Measurements from ENCODE around the gene AP3S2. TPM values are rescaled to one million over a fixed set of nuclear protein-coding genes. Genes with fewer than 3 reads are reported as not detected.

The AP3S2 gene
- total and polyA plus RNA-seq, 2 of the 4 experiments (the other 2 are of a cell fraction), result 12.6 to 34.1 TPM

DNA sequence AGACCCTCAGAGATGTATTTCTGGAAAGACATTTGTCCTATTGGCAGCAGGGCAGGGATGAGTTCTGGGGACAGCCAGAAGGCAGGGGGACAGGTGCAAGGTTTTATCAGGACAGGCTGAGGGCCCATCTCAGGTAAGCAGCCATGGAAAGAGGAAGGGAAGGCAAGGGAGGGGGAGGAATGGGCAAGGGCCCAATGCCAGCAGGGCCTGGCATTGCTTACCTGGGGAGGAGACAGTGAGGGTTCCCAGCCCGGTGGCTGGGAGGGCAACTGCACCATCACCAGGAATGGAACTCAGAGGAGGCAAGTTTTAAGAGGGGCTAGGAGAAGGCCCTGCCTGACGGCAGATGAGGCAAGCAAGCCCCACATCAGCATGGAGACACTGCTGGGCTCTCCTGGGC is 15.8 kb upstream of the AP3S2 start:
- Histone ChIP-seq H2AK5ac (ENCODE audit: low read depth, low read length) (no peak overlapping the region), H3K56ac (ENCODE audit: extremely low read depth, insufficient read depth, low read length) (no peak overlapping the region), H3K9me3 (ENCODE audit: control insufficient read depth, insufficient read depth, low read length) (no peaks in the 10 kb centered on the region), H3K4ac (ENCODE audit: low read depth, low read length) (no peak overlapping the region), H3K18ac (ENCODE audit: low read depth, low read length) (no peak overlapping the region), H2AK9ac (replicated peaks; ENCODE audit: low read depth, low read length, poor library complexity) (peak overlapping the region; percentile 35), H3K79me1 (ENCODE audit: low read depth in 1 of 2, low read length in 2 of 2) (peaks cover 3 to 11% of the 10 kb centered on the region in 2 experiments; a peak in 3 of 4 replicates), H2BK5ac (ENCODE audit: low read depth, low read length, poor library complexity, severe bottlenecking) (no peak overlapping the region), H2BK20ac (ENCODE audit: low read depth, low read length) (no peak overlapping the region), H3K14ac (replicated peaks; ENCODE audit: low read depth, low read length) (no peak overlapping the region), H2BK15ac (ENCODE audit: low read depth, low read length) (no peak overlapping the region), H2BK120ac (ENCODE audit: low read depth, low read length) (no peak overlapping the region), H3K36me3 (ENCODE audit: control insufficient read depth, insufficient read depth, low read length) (peaks cover 13% of the 10 kb centered on the region), H3K27ac (ENCODE audit: insufficient read depth, low read length) (no peak overlapping the region), H4K91ac (ENCODE audit: insufficient read depth, low read depth, low read length) (no peak overlapping the region), H3K23ac (ENCODE audit: low read depth, low read length) (no peak overlapping the region), H4K8ac (ENCODE audit: low read depth in 2 of 2, low read length in 2 of 2) (no peak overlapping the region), H3K9ac (ENCODE audit: low read depth, low read length) (no peak overlapping the region), H3K4me1 (ENCODE audit: control insufficient read depth, insufficient read depth, low read length) (peaks cover 2% of the 10 kb centered on the region; the same call in 1 of the 2 replicates), H3K9me1 (ENCODE audit: insufficient read depth, low read length) (peaks cover 5% of the 10 kb centered on the region; the same call in 1 of the 2 replicates), H4K20me1 (ENCODE audit: insufficient read depth, low read length) (no peaks in the 10 kb centered on the region; the same call in 1 of the 2 replicates), H3K4me3 (ENCODE audit: insufficient read depth, low read depth, low read length) (no peak overlapping the region), H4K5ac (ENCODE audit: low read depth, low read length) (no peak overlapping the region), H3K4me2 (ENCODE audit: low read depth, low read length) (no peak overlapping the region), H2AFZ (replicated peaks; ENCODE audit: low read length, poor library complexity) (no peak overlapping the region), H3K27me3 (ENCODE audit: control insufficient read depth, insufficient read depth, low read length) (no peaks in the 10 kb centered on the region)
- CTCF ChIA-PET, result interaction anchor here (0.6 kb wide), 1 partner anchor 80 kb away, joined by 3 read pairs; no protein-coding TSS in a partner anchor
- dilution Hi-C loops (cut with HindIII; ENCODE audit: low sequenced_read_pairs, unreplicated experiment), result no loop called here
- in situ Hi-C loops (cut with MboI; ENCODE audit: low sequenced_read_pairs), result no loop called here
- POLR2A ChIA-PET (ENCODE audit: unreplicated experiment), result no interaction called here
- TF ChIP-seq RFX5 (IDR thresholded peaks at IDR 0.05; ENCODE audit: low read depth, low read length) (no peak), CHD1 (IDR thresholded peaks at IDR 0.05; ENCODE audit: low read depth, low read length) (no peak)
- no peak for ATAC-seq (ENCODE audit: low read depth)
- BruUV-seq (replicated peaks), result no TSS peak
- DNase-seq, result no peak
- intact Hi-C loops (cut with micrococcal nuclease), result loop anchor here (5.0 kb wide), 1 partner anchor 163 kb away; no protein-coding TSS in a partner anchor
- WGBS, 2 experiments (ENCODE audit: extremely low coverage in 2 of 2, insufficient read length in 1 of 2), result 80% methylated on average over 1 of the region's 2 CpGs; no CpG with 5 or more reads in 1 of the 2 experiments
